HCT116 (cell line): ENCODE measurements around the gene TNPO1. TPM values are rescaled to one million over a fixed set of nuclear protein-coding genes. Genes with fewer than 3 reads are reported as not detected.

ENCODE experiments used
- ATAC-seq: fragments of 200-7000 bp; cut with Tn5 transposase; 2 replicates; pipeline ENCODE4 v1.9.1; 2020; ENCODE audit warnings: mild to moderate bottlenecking, moderate library complexity
- BruUV-seq: library from RNA; stranded (reverse); fragments of 400-500 nt; replicated peaks from 2 replicates; lab custom pipeline; 2021; lab: Mats Ljungman, UMichigan
- CTCF ChIA-PET: fragments of 300-600 bp; sonication (Branson Sonifier 250); formaldehyde crosslinking; loops from one replicate; lab custom pipeline; 2021; ENCODE audit warnings: antibody characterized with exemption; lab: Charles Lee
- POLR2A ChIA-PET: fragments of 300-600, 350-600 bp; sonication (Branson Sonifier 250); formaldehyde crosslinking; loops from one replicate; lab custom pipeline; 2021; ENCODE audit warnings: antibody characterized with exemption; lab: Charles Lee
- RAD21 ChIA-PET, 2 experiments: fragments of 300-600 bp; sonication (Branson Sonifier 250); formaldehyde crosslinking; loops; one replicate each; lab custom pipeline; 2023; ENCODE audit warnings: low total read pairs in 2 of 2; ENCODE audit not compliant: uncharacterized antibody in 2 of 2, unreplicated experiment in 2 of 2, low non-redundant PET in 1 of 2; lab: Charles Lee
- DNase-seq: peaks from one replicate; pipeline ENCODE4 v3.0.0-alpha.2; 2010; ENCODE audit warnings: low read depth, low spot score
- H2AFZ ChIP-seq: fragments of 200-600 bp; shearing (Covaris generic), sonication (generic); 2 replicates; pipeline ENCODE4 v1.6.1; 2017; ENCODE audit warnings: low read depth, mixed run types, mixed read lengths, antibody characterized with exemption, low read length; ENCODE audit not compliant: poor library complexity, severe bottlenecking
- H3K27ac ChIP-seq: 2 replicates; pipeline ENCODE4 v1.5.1; 2012; ENCODE audit warnings: low read depth, low read length
- H3K27me3 ChIP-seq: fragments of 200-600 bp; sonication (generic); 2 replicates; pipeline ENCODE4 v1.6.1; 2016; ENCODE audit warnings: mixed run types, low read length, mixed read lengths; ENCODE audit not compliant: insufficient read depth
- H3K36me3 ChIP-seq, 2 experiments: fragments of 200-500 bp in 1 of 2; fragments of 200-600 bp in 1 of 2; sonication (Bioruptor generic) in 1 of 2; sonication (generic) in 1 of 2; 2 replicates each; pipeline versions ENCODE4 v1.5.1 to v1.6.1; 2014 to 2016; ENCODE audit warnings: low read length in 2 of 2, inconsistent platforms in 1 of 2, mixed read lengths in 1 of 2, mixed run types in 1 of 2; ENCODE audit not compliant: insufficient read depth in 2 of 2, control insufficient read depth in 1 of 2
- H3K4me1 ChIP-seq, 2 experiments: fragments of 200-600 bp in 1 of 2; sonication (generic) in 1 of 2; 2 replicates each; pipeline versions ENCODE4 v1.5.1 to v1.6.1; 2012 to 2017; ENCODE audit warnings: low read length in 2 of 2, inconsistent platforms in 1 of 2, mild to moderate bottlenecking in 1 of 2, mixed read lengths in 1 of 2, mixed run types in 1 of 2, moderate library complexity in 1 of 2; ENCODE audit not compliant: insufficient read depth in 2 of 2, control insufficient read depth in 1 of 2
- H3K4me2 ChIP-seq: fragments of 200-600 bp; sonication (generic); 2 replicates; pipeline ENCODE4 v1.6.1; 2017; ENCODE audit warnings: mixed run types, low read length, mixed read lengths
- H3K4me3 ChIP-seq, 2 experiments: fragments of 200-600 bp in 1 of 2; sonication (generic) in 1 of 2; replicated peaks in 1 of 2; 2 replicates each; pipeline ENCODE4 v1.5.1; 2011 to 2016; ENCODE audit warnings: low read length in 2 of 2, control low read depth in 1 of 2, low read depth in 1 of 2, mild to moderate bottlenecking in 1 of 2, mixed read lengths in 1 of 2, mixed run types in 1 of 2
- H3K79me2 ChIP-seq: fragments of 200-600 bp; sonication (generic); 2 replicates; pipeline ENCODE4 v1.6.1; 2017; ENCODE audit warnings: mild to moderate bottlenecking, mixed run types, low read length, moderate library complexity, mixed read lengths; ENCODE audit not compliant: insufficient read depth
- H3K9ac ChIP-seq: fragments of 200-600 bp; sonication (generic); 2 replicates; pipeline ENCODE4 v1.6.1; 2016; ENCODE audit warnings: low read length, mixed read lengths
- H3K9me2 ChIP-seq: fragments of 200-600 bp; sonication (generic), shearing (Covaris generic); 2 replicates; pipeline ENCODE4 v1.6.1; 2017; ENCODE audit warnings: mixed run types, mild to moderate bottlenecking, moderate library complexity; ENCODE audit not compliant: insufficient read depth
- H3K9me3 ChIP-seq, 2 experiments: fragments of 200-500 bp in 1 of 2; fragments of 200-600 bp in 1 of 2; sonication (Bioruptor generic) in 1 of 2; sonication (generic) in 1 of 2; 2 replicates each; pipeline ENCODE4 v1.6.1; 2014 to 2017; ENCODE audit warnings: low read length in 2 of 2, mixed read lengths in 2 of 2, inconsistent platforms in 1 of 2, low read depth in 1 of 2, mild to moderate bottlenecking in 1 of 2, mixed run types in 1 of 2, moderate library complexity in 1 of 2; ENCODE audit not compliant: control insufficient read depth in 1 of 2, insufficient read depth in 1 of 2
- H4K20me1 ChIP-seq: fragments of 200-600 bp; sonication (generic), shearing (Covaris generic); 2 replicates; pipeline ENCODE4 v1.6.1; 2017; ENCODE audit warnings: mixed run types, mild to moderate bottlenecking, moderate library complexity; ENCODE audit not compliant: insufficient read depth
- CBX3 ChIP-seq: IDR thresholded peaks from 2 replicates; pipeline ENCODE4 v1.6.1; 2012; ENCODE audit warnings: low read depth
- CEBPB ChIP-seq: IDR thresholded peaks from 2 replicates; pipeline ENCODE4 v1.6.1; 2012; ENCODE audit warnings: low read depth
- EGR1 ChIP-seq: IDR thresholded peaks from 2 replicates; pipeline ENCODE4 v1.6.1; 2012; ENCODE audit warnings: low read depth
- EZH2 ChIP-seq: fragments of 200-600 bp; sonication (generic); IDR thresholded peaks from 2 replicates; pipeline ENCODE4 v1.6.1; 2017; ENCODE audit warnings: antibody characterized with exemption, mixed run types
- EZH2phosphoT487 ChIP-seq: fragments of 200-600 bp; IDR thresholded peaks from 2 replicates; pipeline ENCODE4 v1.6.1; 2018; ENCODE audit warnings: antibody characterized with exemption, borderline replicate concordance
- FOSL1 ChIP-seq: IDR thresholded peaks from 2 replicates; pipeline ENCODE4 v1.6.1; 2012; ENCODE audit warnings: low read depth
- POLR2A ChIP-seq: IDR thresholded peaks from 2 replicates; pipeline ENCODE4 v1.7.0; 2011; ENCODE audit warnings: borderline replicate concordance; ENCODE audit not compliant: insufficient read depth, insufficient read length; ENCODE audit errors: extremely low read depth
- POLR2AphosphoS5 ChIP-seq: IDR thresholded peaks from 2 replicates; pipeline ENCODE4 v1.6.1; 2011; ENCODE audit warnings: mild to moderate bottlenecking, low read depth, low read length, moderate library complexity
- SIN3A ChIP-seq: IDR thresholded peaks from 2 replicates; pipeline ENCODE4 v1.6.1; 2012; ENCODE audit warnings: low read depth
- SP1 ChIP-seq: IDR thresholded peaks from 2 replicates; pipeline ENCODE4 v1.6.1; 2012; ENCODE audit warnings: low read depth
- SRF ChIP-seq: IDR thresholded peaks from 2 replicates; pipeline ENCODE4 v1.6.1; 2012; ENCODE audit warnings: low read depth
- ZFX ChIP-seq: fragments of 450-650 bp; IDR thresholded peaks from 2 replicates; pipeline ENCODE4 v1.6.1; 2017
- ZNF274 ChIP-seq: fragments of 200-500 bp; sonication (Bioruptor generic); IDR thresholded peaks from 2 replicates; pipeline ENCODE4 v1.6.1; 2014; ENCODE audit warnings: mild to moderate bottlenecking, low read depth, low read length, inconsistent platforms
- intact Hi-C: fragments of 100-400 bp; cut with micrococcal nuclease; formaldehyde crosslinking; loops from 2 replicates; pipeline ENCODE4 v1.10.0; 2022
- total RNA-seq: library from RNA; stranded (reverse); gene quantifications from one replicate; pipeline ENCODE4 v1.2.1, GENCODE V29; 2021; ENCODE audit not compliant: unreplicated experiment
- TF ChIP-seq, protein P1 (sequence below): IDR thresholded peaks from 2 replicates; pipeline ENCODE4 v1.6.1; 2012
- TF ChIP-seq, protein P2 (sequence below): IDR thresholded peaks from 2 replicates; pipeline ENCODE4 v1.6.1; 2011; ENCODE audit warnings: mild to moderate bottlenecking, low read length, moderate library complexity; ENCODE audit not compliant: insufficient replicate concordance; ENCODE audit errors: extremely low read depth

Gene TNPO1
- total RNA-seq, 1 experiment from 2014 or later = 104 TPM

DNA sequence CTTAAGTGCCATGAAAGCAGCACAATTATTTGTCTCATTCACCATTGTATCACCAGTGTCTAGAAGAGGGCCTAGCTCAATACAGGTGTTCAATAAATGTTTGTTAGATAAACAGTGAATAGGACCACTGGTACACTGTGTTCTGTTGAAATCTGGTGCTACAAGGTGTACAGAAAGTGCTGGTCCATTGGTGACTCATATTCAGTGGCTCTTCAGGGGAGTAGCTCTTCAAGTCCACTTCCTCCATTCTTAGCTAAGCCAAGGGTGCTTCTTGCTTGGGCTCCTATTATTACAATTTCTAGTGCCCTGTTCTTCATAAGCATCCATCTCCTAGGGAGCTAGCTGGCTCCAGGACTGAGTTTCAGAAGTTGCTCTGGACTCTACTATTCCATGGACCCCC is 133.0 kb downstream of the TNPO1 start:
- H3K9ac ChIP-seq = no peak overlapping the region
- no peak overlapping the region for H3K4me2 ChIP-seq
- no peak overlapping the region for H3K4me3 ChIP-seq
- H3K9me3 ChIP-seq = no peaks in the 10 kb centered on the region
- peaks cover 4% of the 10 kb centered on the region; the same call in 1 of the 2 replicates for H3K9me2 ChIP-seq
- H4K20me1 ChIP-seq = no peaks in the 10 kb centered on the region
- H2AFZ ChIP-seq = no peak overlapping the region
- no peak for TF ChIP-seq ZNF274
- no peak for TF ChIP-seq POLR2AphosphoS5
- TF ChIP-seq EZH2phosphoT487 = no peak
- TF ChIP-seq POLR2A = no peak
- TF ChIP-seq FOSL1 = no peak
- no peak for TF ChIP-seq ZFX
- TF ChIP-seq EZH2 = no peak
- no peaks in the 10 kb centered on the region for H3K79me2 ChIP-seq
- RAD21 ChIA-PET = no interaction called here
- H3K27ac ChIP-seq = no peak overlapping the region
- POLR2A ChIA-PET = no interaction called here
- CTCF ChIA-PET = no interaction called here
- no peak for ATAC-seq
- H3K27me3 ChIP-seq = no peaks in the 10 kb centered on the region
- H3K4me1 ChIP-seq = peaks cover 22 to 53% of the 10 kb centered on the region in 2 experiments
- no peak for DNase-seq
- intact Hi-C loops = no loop called here
- no peaks in the 10 kb centered on the region for H3K36me3 ChIP-seq
- no TSS peak for BruUV-seq

DNA sequence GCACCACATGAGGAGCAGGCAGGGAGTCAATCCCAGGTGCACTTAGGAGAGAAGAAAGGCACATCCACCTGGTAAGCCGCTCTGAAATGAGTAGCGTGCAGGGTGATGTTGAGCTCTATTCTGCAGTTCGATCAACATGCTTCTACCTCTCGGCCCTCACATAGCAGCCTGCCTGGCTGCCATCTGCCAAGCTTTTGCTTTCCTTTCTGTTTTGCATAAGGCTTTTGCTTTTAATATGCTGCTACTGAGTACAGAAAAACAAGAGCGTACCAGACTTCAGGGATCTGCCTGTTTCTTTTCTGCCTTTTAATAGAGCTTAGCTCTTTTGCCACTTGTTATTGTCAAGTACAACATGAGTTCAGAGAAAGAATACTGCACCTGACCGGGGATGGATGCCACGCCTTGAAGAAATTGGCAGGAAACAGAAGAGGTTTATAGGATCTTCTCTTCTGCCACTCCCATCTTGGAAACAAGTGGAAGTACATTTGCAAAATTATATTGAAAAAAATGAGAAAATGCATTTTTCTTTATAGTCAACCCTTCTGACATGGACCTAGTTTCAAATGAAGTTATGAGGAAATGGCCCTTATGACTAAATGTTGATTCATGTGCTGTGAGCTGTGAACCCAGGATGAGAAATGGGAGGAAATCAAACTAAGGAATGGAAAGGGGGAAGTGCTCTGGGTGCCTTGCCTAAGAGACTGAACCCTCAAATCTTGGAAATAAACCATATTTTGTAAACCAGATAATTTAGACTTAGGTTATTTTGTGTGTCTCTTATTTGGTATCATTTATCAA is 135.4 kb downstream of the TNPO1 start:
- Histone ChIP-seq H4K20me1 (no peaks in the 10 kb centered on the region), H3K9me3 (no peaks in the 10 kb centered on the region), H3K4me1 (peaks cover 29 to 64% of the 10 kb centered on the region in 2 experiments), H3K9me2 (peaks cover 4% of the 10 kb centered on the region; the same call in 1 of the 2 replicates), H3K4me3 (peak overlapping the region in 1 of 2 experiments; percentile 23; a peak in 2 of 4 replicates), H3K4me2 (peak overlapping the region; percentile 72), H3K9ac (peak overlapping the region; percentile 48), H2AFZ (peak overlapping the region; percentile 73), H3K36me3 (no peaks in the 10 kb centered on the region), H3K27ac (peak overlapping the region; percentile 26; the same call in 1 of the 2 replicates), H3K27me3 (no peaks in the 10 kb centered on the region), H3K79me2 (peaks cover 5% of the 10 kb centered on the region)
- CTCF ChIA-PET = interaction anchor here (0.8 to 1.1 kb wide), 2 partner anchors 31 to 131 kb away, joined by 3 read pairs; no protein-coding TSS in a partner anchor
- BruUV-seq = no TSS peak
- intact Hi-C loops = loop anchor here (10.0 kb wide), 2 partner anchors 263 to 503 kb away; no protein-coding TSS in a partner anchor
- POLR2A ChIA-PET = interaction anchor here (0.6 to 1.4 kb wide), 2 partner anchors 9 to 1623 kb away, joined by 3 read pairs; no protein-coding TSS in a partner anchor
- RAD21 ChIA-PET = no interaction called here
- no peak for ATAC-seq
- DNase-seq = peak; percentile 70
- peak; percentile 82 for TF ChIP-seq CBX3
- TF ChIP-seq CEBPB = peak; percentile 88
- TF ChIP-seq POLR2AphosphoS5 = peak; percentile 18; the same call in 1 of the 2 replicates
- TF ChIP-seq FOSL1 = peak; percentile 95
- TF ChIP-seq SP1 = peak; percentile 89
- TF ChIP-seq POLR2A = no peak
- TF ChIP-seq, protein P1, sequence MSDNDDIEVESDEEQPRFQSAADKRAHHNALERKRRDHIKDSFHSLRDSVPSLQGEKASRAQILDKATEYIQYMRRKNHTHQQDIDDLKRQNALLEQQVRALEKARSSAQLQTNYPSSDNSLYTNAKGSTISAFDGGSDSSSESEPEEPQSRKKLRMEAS = peak; percentile 63
- TF ChIP-seq EGR1 = no peak
- TF ChIP-seq, protein P2, sequence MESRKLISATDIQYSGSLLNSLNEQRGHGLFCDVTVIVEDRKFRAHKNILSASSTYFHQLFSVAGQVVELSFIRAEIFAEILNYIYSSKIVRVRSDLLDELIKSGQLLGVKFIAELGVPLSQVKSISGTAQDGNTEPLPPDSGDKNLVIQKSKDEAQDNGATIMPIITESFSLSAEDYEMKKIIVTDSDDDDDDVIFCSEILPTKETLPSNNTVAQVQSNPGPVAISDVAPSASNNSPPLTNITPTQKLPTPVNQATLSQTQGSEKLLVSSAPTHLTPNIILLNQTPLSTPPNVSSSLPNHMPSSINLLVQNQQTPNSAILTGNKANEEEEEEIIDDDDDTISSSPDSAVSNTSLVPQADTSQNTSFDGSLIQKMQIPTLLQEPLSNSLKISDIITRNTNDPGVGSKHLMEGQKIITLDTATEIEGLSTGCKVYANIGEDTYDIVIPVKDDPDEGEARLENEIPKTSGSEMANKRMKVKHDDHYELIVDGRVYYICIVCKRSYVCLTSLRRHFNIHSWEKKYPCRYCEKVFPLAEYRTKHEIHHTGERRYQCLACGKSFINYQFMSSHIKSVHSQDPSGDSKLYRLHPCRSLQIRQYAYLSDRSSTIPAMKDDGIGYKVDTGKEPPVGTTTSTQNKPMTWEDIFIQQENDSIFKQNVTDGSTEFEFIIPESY = no peak
- peak; percentile 70 for TF ChIP-seq SRF
- 0 out of 2 replicates have a peak, but pooled peaks have one; percentile 48 for TF ChIP-seq SIN3A
